ENCODE results near the gene CACNA1C.

DNA sequence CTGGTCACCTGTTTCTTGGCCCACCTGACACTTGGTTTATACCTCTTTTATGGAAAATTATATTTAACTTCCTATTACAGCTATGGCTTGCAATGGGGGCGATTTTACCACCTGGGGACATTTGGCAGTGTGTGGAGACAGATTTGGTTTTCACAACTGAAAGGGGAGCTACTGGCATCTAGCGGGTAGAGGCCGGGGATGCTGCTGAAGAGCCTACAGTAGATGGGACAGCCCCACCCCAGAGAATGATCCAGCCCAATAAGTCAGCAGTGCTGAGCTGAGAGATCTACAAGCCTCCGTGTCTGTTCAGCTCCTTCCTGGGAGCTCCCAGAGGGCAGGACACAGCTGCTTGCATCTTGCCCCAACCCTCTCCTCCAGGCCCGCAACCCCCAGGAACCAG is 302.8 kb downstream of the CACNA1C start:
- TF ChIP-seq POLR2AphosphoS5 (IDR thresholded peaks at IDR 0.05; ENCODE audit: low read depth, low read length) (no peak), TAF1 (IDR thresholded peaks at IDR 0.05; ENCODE audit: borderline replicate concordance, low read depth, low read length) (no peak)
- TF ChIP-seq, protein P1, sequence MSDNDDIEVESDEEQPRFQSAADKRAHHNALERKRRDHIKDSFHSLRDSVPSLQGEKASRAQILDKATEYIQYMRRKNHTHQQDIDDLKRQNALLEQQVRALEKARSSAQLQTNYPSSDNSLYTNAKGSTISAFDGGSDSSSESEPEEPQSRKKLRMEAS (IDR thresholded peaks at IDR 0.05; ENCODE audit: low read depth): no peak
